Activated CD8-positive, alpha-beta memory T cell treated with anti-CD3 and anti-CD28 coated beads, Interleukin-2, amount 50 U/mL, for 24 hours (primary cell): Measurements from ENCODE around the gene SMPD3.

ENCODE experiments used
- DNase-seq: peaks from one replicate; pipeline ENCODE4 v3.0.0-alpha.2; 2020; ENCODE audit errors: extremely low read depth

The SMPD3 gene

DNA sequence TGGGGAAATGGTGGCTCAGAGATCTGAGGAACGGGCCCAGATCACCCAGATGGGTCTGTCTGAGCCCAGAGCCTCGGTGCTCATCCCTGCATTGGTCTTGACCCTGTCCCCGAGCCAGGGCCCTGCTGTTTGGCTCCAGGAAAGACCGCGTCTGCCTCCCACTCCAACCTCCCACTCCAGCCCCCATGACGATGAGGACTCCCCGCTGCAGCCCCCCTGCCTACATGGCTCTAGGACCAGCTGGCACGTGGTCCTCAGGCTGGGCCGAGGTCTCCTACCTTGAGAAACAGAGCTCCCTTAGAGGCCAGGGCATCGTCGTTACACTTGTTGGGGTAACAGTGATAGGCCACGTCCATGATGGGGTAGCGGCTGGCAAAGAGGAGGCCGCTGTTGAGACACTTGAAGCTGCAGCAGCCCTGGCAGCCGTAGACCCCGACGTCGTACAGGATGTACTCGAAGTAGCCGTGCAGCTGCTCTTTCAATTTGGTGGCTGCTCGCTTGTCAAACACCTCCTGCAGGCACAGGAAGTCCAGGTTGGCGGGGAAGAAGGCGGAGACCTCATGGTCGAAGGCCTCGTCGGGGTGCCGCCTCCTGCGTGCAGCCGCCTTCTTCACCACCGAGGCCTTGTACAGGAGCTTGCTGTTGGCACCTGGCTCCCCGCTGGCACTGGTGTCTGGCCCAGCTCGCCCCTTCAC, 77.6 kb downstream of the SMPD3 start:
- DNase-seq: no peak

DNA sequence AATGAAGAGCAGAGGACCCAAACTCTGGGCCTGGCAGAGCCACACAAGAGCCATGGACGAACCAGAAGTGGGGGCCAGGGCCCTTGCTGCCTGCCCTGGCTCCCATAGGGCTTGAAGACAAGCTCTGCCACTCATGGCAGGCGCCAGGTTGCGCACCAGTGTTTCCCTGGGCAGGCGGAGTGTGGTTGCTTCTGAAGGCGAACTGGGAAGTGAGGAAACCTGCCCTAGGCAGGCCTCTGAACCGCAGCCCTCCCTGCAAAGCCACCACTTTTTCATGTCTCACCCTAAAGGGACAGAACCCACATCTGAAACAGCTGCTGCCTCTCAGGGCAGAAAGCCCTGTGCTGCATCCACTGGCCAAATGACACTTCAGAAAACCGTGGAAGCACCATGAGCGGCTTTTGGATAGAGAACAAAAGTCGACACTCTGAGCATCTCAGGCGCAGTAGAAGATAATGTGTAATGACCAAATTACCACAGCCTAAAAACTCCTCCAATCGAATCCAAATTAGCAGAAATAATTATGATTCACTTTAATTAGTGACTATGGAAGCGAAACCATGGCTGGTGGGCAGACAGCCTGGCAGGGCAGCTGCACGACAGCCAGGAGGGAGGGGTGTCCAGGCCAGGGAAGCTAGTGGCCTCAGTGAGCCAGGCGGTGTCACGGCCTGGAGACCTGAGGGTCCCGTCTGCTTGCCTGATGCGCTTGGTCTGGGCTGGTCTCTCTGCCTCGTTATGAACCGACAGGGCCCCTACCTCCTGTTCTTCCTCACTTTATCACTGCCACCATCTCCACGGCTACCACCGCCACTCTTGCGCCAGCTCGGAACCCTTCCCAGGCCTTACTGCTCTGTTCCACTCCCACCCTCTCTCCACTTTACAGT, 78.4 kb downstream of the SMPD3 start:
- no peak for DNase-seq

DNA sequence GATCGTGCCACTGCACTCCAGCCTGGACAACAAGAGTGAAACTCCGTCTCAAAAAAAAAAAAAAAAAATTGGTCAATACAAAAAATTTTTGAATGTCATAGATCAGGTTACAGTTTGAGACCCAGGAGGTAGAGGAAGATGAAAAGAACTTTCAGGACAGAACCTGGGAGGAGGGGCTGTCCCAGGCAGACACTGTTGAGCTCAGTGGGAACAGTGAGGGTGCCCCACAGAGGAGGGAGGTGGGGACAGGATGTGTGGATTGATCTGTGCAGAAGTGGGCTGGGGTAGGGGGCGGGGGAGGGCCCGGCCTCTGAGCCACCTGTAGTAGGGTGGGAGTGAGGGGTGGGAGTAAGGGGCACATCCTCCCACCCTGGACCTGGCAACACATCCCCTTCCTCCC, 79.1 kb downstream of the SMPD3 start:
- DNase-seq: no peak

DNA sequence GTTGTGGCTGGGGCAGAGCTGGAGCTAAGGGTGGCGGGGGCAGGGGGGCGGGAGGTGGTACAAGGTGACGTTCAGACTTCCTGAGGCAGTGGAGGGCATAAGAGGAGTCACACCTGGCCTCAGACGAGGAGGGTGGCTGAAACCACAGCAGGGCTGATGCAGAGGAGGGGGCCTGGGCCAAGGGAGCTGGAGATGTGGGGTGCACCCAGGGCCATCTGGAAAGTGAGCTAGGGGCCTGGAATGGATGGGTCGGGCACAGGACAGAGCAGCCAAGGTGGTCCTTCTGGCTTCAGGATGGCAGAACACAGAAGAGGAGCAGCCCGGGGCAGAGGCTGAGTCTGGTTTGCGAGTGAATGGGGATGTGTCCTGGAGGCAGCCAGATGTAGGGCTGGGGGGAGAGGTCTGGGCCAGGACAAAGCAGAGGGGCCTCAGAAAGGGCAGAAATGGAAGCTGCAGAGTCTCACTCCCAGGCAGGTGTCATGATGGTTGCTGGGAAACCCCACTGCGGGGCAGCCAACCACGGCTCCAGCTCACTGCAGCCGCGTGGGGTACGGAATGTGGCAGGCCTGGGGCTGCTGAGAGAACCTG, 79.9 kb downstream of the SMPD3 start:
- DNase-seq: no peak

DNA sequence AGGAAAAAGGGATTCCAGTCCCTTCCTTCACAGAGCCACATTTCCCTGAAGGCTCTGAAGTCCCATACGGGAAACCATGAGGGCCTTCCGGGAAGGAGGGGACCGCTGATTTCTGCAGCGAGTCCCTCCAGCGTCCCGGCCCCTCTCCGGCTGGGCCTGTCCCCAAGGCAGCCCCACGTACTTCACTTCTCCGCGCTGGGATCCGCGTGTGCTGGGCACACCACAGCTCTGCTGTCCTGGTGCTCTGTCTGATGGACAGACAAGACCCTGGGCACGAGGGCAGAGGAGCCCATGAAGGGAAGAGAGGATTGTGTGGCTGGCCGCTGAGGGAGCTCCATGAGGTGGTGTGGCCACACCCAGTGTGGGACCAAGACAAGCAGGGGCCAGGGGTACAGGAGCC, 80.4 kb downstream of the SMPD3 start:
- DNase-seq: no peak

DNA sequence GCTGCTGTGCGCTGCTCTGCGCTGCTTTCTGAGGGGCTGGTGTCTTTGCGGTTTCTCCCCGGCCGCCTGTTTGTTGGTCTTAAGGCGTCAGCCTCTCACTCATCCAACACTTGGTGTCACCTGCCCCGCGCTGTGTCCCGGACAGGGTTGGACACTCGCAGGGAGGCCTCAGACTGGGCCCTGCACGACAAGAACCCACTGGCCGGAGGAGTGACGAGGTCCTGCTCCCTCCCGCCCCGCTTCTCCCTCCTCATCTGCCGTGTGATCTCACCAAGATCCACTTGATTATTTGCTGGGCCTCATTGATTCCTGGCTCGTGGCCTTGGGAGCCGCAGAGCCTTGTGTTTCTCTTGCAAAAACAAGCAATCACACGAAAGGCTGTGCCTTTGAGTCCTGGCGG, 80.9 kb downstream of the SMPD3 start:
- no peak for DNase-seq

DNA sequence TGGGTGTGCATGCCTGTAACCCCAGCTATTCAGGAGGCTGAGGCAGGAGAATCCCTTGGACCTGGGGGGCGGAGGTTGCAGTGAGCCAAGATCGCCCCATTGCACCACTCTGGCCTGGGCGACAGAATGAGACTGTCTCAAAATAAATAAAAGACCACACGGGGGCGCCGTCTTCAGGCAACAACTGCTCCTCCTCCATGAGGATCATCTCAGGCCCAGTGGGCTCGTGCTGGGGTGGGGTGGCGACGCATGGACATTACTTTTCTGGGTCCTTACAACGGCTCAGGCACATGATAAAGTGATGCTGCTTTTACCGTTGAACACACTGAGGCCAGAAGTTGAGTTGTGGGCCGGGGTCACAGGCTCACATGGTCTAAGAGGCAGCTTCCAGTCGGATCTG, 81.3 kb downstream of the SMPD3 start:
- no peak for DNase-seq

DNA sequence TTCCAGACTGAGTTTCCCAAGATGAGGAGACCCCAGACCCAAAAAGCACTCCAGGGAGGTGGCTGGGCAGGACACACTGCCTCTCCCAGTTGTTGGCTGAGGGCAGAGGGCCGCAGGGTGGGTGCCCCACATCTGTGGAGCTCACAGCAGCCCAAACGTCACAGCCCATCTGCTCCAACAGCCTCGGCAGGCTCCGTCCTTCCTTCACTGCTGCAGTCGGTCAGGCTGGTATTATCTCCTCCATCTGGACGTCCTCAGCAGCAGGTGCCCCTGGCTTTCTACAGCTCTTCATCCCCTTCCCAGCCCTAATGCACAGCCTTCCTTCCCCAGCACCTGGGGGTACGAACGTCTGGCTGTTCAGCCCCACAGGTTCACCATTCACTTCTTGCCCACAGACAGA, 82.2 kb downstream of the SMPD3 start:
- no peak for DNase-seq

DNA sequence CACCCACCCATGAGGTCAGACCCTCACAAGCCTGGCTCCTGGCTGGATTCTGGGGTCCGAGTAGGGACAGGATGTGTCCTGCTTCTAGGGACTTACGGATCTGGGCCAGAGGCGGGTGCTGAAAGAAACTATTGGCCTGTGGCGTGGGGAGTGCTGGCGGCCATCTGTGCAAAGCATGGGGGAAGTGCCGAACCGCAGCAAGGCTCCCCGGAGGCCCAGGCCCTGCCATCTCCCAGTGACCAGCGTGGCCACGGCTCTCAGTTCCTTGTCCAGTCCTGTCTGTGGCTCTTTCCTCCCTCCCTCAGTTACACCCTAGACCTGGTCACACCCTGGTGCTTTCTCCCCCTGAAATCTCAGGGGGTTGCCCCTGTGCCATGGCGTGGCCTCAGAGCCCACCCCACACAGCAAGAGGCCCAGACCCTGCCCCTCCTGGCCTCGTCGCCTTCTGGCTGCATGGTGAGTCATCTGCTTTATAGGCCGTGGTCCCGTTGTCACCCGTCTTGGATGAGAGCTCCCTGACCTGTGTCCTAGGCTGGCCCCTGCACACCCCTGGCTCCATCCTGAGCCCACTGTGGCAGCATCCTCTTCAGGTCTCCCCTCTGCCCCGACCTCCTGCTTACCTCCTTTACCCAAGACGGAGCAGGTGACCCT, 83.0 kb downstream of the SMPD3 start:
- DNase-seq: no peak

DNA sequence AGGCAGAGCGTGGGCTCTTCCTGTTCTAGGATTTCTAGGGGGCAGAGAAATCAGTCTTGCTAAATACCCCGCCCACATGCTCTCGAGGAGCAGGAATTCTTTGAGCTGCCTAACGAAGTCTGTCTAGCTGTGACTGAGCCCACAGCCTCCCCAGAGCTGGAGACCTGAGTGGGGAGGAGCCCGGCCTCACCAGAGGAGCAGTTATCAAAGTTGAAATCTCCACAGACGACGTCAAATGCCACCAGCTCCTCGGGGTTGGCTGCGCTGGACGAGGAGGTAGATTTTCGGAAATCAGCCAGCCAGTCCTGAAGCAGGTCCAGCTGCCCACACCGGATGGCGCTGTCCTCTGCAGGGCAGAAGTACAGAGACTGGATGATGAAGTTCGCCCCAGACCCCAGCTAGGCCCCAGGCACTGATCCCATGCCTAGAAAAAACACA, 83.7 kb downstream of the SMPD3 start:
- no peak for DNase-seq

DNA sequence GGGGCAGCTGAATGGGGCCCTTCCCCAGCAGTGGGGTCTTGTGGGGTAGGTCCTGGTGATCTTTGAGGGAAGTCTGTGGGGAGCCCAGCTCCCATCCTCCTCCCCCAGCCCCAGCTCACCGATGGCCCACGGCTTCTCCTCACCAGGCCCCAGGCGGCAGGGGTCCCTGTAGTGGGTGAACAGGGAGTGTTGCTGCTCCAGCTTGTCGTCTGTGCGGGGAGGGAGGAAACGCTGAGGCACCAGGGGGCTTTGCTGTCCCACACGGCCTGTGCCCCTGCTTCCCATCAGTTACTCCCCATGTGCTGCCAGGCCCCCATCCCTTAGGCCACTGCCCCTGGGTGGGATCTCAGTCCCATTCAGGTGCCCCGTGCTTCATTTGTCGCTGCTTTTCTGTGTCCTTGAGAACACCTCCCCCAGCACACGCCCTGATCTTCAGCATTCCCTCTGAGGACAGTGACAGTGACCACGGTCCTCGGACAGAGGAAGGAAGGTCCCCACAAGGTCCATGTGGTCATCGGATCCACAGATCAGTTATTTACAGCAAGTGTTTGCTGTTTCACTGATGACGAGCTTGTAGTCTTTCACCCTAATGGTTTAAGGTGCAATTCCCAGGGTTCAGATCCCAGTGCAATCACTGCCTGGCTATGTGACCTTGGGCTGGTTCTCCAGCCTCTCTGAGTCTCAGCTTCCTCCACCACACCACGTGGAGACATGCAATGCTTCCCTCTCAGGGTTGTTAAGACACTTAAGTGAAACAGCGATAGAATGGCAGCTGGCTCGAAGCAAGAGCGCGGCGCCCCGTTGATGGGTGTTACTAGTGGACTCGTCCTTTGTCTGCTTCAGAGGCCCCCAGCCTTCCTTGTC, 84.4 kb downstream of the SMPD3 start:
- no peak for DNase-seq

DNA sequence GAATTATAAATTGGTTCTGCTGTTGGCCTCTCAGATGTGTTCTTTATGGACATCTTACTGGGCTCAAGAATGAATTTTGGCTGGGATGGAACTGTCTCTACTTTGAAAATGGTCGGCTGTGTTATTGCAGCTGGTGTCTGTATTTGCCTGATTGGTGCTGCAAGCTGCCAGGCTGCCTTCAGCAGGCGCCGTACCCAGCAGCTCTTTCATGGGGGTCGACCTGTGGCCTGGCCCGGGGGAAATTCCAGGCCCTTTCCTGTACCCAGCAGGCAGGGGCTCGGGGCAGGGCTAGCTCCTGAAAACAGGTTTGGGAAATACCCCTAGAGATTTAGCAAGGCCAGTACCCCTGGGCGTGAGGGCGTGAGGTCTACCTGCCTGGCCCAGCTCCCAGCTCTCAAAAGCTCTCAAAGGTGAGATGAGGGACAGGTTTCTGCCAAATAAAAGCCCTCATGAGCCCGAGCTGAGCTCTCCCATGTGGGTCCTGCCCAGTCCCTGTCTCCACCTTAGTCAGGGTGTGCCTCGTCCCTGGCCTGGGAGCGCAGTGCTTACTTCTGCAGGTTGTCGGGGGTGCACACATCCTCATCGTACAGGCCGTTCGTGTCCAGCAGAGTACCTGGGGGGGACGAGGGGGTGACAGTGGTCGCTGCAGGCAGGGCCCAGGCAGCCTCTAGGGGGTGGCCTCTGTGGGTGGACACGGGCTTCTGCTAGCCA, 85.2 kb downstream of the SMPD3 start:
- DNase-seq: no peak

DNA sequence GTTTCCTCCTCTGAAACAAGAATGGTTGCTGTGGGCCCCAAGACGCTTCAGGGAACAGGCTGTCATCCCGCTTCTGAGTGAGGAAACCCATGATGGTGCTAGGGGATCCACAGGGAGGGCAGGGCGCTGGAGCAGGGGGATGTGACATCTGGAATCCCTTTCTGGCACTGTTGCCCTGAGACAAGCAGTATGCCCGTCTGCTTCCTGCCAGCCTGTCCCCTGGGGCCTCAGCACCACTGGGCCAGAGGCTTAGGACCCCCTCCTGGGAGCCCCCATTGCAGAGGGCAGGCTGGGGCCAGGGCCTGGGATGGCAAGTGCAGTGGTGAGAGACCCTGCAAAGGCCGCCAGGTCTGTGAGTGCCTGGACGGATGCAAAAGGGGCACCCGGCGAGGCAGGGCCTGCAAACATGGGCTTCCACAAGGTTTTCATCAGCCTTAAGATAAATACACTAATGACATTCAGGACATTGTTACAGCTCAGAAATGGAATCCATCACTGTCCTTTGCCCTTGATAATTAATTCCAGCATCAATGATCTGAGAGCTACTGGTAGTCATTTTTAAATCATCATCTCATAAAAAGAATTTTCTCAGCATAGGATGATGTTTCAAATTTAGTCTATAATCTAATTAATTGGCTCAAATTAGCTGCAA, 85.9 kb downstream of the SMPD3 start:
- no peak for DNase-seq

DNA sequence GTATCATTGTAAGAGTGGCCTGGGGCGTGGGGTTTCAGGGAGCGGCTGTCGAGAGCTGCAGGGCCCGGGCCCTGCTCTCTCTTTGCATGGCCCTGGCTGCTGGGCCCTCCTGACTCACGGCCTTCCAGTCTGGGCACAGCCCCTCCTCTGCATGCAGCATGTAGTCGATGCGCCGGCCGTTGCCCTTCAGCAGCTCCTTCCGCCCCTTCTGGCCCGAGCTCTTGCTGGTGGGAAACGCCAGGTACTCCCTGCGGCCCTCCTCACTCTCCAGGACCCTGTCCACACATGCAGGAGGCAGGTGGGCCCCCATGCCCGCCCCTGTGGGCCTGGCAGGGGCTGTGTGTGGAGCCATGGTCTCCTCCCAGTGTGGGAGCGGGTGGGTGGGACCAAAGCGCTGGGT, 86.8 kb downstream of the SMPD3 start:
- no peak for DNase-seq

DNA sequence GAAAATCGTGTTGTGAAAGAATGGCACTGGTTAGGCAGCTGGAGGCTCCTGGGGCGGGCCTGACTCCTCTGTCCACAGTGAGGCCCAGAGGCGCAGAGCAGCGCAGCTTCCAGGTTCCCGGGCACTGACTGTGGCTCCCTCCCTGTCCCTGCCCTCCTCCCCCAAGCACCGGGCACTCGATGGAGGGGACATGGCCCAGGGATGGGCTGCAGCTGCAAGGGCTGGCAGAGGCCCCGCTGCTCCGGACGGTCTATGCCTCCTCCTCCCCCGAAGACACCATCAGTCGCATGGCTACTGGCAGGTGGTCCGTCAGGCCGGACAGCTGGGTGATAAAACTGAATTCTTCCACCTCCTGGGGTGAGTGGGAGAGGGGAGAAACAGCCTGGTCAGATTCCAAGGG, 87.4 kb downstream of the SMPD3 start:
- DNase-seq: no peak

DNA sequence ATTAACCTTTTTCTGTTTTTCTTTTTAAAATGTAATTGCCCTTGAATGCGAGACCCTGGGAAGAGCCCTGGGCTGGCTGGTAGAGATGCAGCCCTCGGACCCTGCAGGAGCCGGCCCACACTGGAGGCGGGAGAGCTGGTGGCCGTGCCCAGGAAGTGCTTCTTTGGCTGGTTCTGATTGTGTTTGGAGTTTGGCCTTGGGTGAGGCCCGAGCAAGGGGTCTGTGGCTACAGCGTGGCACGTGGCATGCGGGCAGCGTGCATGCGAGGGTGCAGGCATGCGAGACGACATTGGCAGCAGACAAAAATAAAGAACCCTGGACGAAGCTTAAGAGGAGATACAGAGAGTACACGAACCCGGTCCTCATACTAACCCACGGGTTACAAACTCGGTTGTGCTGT, 87.8 kb downstream of the SMPD3 start:
- no peak for DNase-seq

DNA sequence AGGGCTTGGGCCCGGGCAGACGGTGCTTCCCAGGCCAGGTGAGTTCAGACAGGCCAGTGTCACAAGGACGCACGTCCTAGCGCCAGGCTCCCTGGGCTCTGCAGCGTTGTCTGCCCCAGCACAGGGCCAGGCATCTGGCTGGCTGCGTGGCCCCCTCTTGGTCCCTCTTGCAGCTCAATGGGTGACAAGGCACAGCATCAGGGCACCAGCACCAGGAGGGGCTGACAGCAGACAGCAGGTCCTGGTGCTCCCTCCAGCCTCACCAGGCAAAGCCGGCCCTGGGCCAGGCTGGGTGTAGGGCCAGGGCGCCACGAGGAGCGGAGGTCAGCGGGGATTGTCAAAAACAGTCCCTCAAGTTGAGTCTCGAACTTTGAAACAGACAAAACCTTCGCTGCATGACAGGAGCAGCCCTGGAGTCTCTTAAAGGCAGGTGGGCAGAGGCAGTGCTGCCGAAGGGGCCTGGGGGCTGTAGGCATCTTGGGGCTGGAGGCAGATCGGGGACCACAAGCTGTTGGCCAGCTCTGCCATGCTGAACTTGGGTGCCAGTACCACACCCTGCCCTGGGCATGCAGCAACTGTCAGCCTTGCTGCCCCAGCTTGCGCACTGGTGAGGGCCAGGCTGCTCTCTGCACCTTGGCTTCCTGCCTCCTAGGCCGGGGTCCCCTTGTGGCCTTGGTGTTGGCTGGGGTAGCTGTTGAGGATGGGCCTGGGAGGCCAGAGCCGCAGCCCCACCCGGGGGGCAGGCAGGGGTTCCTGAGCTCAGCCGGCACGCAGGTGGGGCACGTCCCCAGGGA, 88.7 kb downstream of the SMPD3 start:
- DNase-seq: no peak

DNA sequence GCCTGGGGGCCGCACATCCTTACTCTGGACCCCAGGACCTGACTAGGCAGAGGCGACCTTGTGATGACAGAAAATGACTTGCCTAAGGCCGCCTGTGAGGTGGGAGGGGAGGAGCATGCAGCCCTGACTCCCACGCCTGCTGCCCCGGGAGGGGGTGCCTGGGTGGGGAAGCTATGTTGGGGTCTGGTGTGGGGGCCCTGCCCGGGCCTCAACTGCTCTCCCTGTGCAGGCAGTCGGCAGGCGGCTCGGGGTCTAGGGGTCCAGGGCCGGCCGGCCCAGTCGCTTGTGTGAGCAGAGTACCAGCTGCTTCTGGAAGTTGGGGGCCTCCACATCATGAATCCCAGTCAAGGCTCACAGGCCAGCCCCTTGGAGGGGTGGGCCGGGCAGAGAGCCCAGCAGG, 89.4 kb downstream of the SMPD3 start:
- DNase-seq: no peak

DNA sequence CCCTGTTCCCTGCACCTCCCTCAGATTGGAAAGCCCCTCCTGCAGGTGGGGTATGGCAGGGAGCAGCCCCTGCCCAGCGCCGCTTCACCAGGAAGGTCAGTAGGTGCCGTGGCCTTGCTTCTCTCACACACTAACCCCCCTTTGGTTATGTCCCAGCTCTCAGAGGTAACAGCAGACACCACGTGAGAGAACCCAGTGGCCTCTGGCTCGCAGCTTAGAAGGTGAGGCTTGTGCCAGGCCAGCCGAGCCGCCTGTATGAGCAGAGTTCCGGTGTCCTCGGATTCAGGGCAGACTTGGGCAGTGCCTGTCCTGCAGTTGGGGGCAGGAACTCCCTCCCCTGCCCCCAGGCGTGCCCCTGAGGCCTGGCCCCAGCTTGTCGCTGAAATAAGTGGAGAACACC, 90.4 kb downstream of the SMPD3 start:
- DNase-seq: no peak

DNA sequence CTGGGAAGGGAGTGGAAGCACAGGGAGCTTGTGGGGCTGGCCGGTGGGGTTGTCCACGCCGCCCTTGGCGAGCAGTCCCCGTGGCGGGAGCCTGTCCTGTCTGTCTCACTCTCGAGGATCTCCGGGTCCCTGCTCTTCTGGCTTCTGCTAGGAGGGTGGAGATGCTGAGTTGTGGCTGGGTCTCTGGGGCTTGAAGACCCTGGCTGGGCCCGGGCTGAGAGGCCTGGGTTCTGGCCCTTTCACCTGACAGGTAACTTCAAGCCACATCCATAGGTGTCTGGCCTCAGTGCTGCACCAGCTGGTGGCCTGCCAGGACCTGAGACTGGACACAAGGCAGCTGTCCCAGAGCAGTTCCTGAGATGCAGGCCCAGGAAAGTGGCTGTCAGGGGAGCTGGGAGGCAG, 90.8 kb downstream of the SMPD3 start:
- no peak for DNase-seq
